ENCODE data around the gene CELF4.

Gene CELF4

DNA sequence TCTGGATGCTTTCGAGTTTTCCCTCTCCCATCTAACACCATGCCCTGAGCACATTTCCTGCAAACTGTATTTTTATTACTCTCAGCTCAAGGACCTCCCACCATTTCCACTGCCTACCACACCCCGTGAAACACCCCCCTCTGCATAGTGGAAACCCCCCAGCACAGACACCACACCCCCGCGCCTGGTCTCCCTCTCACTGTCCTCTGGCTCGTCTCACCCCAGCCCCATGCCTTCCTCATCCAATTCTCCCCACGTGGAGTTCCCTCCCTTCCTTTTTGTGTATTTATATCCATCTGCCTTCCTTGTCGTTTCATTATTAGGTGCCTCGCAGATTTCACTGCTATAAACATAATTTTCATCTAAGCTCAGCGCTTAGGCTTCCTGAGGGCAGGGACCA is 307.5 kb downstream of the CELF4 start:
- DNase-seq (ENCODE audit: low read depth in 2 of 2) = no peak

- no peak for DNase-seq (ENCODE audit: low read depth in 2 of 2)
These were observed 310.6 kb downstream of the CELF4 start for GRCh38 chr18:37254973-37255372.

DNA sequence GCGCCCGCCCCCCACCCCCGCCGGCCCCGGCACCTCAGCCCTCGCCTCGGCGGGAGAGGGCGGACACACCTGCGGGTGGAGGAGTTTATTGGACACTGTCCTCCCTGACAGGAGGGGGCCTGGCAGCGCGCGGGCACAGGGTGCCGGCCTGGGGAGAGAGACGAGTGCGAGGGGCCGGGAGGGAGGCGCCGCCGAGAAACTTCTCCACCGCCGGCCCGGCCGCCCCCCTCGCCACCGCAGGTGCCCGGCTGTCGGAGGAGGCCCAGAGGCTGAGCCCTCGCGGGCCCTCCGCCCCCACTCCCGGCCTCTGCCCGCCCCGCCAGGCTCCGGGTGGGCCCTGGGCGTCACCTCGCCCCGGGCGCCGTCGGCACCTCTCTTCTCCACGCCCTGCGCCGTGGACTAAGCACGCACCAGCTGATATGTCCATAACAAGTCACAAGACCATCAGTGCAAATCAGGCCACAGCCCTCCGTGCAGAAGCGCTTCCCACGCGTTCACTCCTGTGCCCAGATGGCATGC is 311.3 kb downstream of the CELF4 start:
- DNase-seq (ENCODE audit: low read depth in 2 of 2) = no peak

DNA sequence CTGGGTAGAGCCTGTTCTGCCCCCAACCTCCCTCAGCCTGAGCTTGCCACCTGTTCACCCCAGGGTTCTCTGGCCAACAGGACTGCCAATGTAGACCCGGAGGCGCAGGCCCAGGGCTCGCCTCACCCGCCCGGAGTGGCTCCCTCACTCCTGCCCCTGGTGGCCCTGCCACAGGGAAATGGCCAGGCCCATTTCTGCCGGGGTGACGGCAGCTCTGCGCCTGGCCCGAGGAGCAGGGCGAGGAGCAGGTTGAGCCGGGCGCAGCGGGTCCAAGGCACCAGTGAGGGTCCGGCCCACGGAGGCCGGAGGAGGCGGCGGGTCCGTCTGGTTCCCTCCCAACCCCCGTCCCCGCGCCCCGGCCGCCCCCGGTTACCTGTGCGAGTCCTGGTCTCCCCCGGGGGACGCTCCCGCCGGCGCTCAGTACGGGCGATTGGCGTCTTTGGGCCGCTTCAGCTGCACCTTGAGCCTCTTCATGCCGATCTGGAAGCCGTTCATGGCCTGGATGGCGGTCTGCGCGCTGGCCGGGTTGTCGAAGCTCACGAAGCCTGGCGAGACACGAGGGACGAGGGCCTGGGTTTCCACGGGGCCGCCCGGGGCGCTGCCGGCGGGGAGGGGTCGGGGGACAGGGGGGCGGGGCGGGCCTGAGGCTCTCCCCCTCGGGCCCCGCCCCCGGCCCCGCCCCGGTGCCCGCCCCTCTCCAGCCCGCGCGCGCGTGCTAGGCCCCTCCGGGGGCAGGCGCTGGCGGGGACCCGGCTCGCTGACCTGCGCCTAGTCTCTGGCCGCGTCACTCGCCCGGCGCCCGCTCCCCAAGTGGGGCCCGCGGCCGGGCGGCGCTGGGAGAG is 312.0 kb downstream of the CELF4 start:
- no peak for DNase-seq (ENCODE audit: low read depth in 2 of 2)

DNA sequence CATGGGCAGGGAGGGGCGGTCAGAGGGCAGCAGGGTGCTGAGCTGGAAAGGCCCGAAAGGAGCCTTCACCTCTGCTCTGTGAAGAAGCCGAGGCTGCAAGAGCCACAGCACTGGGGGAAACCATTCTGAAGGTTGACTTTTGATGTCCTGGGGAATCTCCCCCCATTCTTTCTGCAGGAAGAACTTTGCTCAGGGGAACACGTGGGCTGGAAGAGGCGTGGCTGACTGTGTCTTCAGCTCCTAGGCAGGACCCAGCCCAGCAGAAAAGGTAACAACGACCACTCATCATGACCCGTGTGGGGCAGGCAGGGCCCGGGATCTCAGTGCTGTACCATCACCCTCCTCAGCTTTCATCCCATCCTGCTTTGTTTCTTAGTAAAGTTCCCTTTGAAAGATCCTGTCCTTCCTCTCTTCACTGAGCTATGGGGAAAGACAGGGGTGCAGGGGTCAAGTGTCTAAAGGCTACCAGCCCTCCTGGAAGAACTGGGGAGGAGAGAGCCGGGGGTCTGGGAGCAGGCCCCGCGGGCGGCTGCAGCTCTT is 312.7 kb downstream of the CELF4 start:
- DNase-seq (ENCODE audit: low read depth in 2 of 2) = no peak

DNA sequence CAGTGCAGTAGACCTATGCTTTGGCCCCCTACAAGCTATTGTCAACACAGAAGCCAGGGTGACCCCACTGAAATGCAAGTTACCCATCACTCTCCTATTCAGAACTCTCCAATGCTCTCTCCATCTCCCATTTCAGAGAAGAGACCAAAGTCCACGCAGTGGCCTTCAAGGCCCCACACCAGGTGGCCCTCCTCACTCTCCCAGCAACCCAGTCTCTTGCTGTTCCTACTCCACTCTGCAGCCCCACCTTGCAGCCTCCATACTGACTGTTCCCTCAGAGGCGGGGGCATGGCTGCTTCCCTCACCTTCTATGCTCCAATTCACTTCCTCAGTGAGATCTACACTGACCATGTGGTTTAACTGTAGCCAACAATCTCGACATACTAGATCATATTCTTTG is 313.3 kb downstream of the CELF4 start:
- no peak for DNase-seq (ENCODE audit: low read depth in 2 of 2)

DNA sequence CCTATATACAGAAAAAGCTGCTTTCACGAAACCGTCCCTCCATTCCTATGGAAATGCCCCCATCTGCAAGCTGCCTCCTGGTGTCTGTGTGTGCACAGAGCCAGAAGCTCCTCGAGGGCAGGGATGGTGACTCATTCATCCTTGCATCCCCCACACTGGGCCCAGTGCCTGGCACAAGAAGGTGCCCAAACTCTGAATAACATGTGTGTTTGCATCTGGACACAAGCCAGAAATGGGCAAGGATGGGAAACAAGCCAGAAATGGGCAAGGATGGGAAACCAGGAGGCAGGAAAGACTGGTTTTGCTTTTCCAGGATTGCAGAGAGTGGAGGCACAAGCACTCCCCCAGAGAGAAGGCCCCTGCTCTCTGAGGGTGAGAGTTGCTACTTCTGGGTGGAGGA is 313.9 kb downstream of the CELF4 start:
- DNase-seq (ENCODE audit: low read depth in 2 of 2) = no peak

DNA sequence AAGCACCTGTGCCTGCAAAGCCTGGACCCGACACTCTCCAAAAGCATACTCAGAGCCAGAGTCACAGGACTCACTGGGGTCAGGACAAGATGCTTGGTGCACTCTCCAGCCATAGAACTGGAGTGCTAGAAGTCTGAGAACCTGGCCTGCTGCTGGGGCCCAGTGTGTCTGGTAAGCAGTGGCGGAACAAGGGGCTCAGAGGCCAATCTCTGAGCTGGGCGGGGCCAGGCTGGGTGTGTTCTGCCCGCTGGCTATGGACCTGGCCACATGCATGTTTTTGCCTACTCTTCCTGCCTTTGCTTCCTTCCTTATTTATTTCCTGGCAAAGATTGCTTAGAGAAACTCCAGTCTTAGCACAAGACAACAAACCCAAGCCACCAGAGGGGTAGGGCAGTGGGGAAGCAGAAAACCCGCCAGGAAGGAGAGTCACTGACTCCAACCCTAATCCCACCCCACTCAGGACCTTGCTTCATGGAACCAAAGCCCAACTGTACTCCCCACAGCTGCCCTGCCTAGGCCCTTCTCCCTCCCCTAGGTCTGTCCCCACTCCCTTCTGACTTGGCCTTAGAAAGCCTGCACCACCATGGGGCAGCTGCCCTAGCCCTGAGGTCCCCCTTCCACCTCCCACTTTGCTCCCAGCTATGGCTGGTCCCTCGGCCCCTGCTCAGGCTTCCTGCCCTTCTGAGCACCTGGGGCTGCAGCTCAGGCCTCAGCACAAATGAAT is 315.5 kb downstream of the CELF4 start:
- no peak for DNase-seq (ENCODE audit: low read depth in 2 of 2)

DNA sequence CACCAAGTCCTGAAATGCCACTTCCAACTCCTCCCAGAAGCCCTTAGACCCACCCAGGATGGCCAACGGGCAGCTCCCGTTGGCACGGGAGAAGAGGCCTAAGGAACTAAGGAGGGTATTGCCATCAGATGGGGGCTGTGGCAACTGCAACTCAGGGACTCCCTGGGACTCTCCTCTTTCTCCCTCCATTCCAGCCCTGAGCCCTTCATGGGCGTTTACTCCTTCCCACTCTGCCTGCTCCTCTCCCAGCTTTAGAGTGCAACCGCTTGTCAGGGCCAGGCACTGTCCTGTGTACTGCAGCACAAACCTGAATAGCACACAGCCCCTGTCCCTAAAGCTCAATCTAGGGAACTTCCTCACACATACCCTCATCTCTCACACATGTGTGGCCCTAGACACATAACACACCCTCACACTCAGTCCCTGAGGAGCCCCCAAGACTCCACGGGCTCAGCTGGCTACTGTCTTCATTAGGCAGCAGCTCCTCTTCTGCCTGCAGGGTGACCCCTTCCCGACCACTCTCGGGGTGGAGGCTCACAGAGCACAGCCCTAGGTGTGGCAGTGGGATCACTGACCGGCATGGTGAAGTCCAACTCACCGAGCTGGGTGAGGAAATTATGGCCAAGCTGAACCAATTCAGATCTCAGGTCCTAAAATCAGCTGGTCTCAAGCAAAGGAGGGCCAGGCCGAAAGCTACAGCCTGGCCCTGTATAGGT is 316.3 kb downstream of the CELF4 start:
- DNase-seq (ENCODE audit: low read depth in 2 of 2) = no peak

GRCh38 chr18:37248281-37248680 is 317.3 kb downstream of the CELF4 start:
- DNase-seq (ENCODE audit: low read depth in 2 of 2) = no peak

DNA sequence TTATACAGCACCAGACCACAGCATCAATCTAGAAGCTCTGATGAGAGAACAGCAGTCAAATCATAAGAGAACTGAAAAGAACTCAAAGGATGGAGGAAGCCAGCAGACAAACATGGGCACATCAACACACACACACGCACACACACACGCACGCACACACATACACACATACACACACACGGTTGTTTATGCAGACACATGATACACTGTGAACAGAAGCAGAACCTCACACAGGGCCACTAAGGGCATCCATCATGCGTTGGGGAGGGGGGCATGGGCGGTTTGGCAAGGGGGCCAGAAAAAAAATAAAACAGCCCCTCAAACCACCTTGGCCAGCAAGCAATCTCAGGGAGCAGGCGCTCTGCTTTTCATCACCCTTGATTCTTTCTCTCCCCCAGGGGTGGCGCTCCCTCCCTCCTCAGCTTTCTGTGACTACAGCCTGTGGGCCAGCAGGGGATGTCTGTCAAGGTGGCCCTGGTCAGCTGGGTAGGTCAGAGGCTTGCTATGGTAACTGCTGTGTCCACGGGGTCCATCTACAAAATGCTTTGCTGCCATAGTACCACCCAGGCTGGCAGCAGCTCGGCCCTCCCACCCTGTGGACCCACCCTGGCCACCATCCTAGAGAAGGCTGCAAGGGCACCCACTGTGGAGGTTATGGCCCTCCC is 318.0 kb downstream of the CELF4 start:
- DNase-seq (ENCODE audit: low read depth in 2 of 2) = no peak

DNA sequence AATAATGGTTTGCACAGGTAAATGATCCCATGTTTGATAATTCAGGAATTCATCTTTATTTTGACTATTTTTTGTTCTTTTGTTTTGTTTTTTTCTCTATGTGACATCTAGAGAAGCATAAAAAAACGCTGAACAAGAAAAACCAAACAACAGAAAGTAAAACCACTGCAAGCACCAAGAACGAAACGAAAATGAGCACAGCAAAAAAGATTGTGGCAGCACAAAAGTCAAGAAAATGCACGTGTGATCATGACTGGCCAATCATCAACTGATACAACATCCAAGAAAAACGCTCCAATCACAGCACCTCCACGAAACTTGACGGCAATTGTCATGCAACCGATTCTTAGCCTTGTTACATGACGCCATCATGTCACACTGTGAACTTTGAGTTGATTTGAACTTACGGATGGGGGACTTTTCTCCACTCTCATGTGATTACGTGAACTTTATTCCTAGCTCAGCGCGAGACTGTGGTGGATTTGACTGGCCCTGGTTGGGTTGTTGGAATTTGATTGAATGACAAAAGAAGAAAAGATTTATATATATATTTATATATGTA is 318.7 kb downstream of the CELF4 start:
- no peak for DNase-seq (ENCODE audit: low read depth in 2 of 2)

DNA sequence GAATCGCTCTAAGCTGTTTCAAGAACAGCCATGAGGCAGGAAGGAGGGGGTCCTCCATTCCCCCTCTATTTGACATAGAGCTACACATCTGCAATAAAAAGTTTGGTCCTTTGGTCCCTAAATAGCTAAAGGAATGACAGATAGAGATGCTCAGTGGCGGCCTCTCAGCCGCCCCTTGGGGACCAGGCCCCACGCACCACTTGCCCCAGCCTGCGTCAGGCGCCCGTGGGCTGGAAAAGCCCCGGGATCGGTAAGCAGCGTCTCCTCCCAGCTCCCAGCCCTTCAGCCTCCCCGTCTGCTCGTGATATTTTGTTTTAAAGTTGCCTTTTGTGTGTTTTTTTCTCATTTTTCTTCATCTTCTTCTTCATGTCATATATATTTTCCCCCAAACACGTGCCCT is 321.0 kb downstream of the CELF4 start:
- DNase-seq (ENCODE audit: low read depth in 2 of 2) = no peak

GRCh38 chr18:37243741-37244140 is 321.9 kb downstream of the CELF4 start:
- DNase-seq (ENCODE audit: low read depth in 2 of 2) = no peak

GRCh38 chr18:37242826-37243560 is 322.6 kb downstream of the CELF4 start:
- DNase-seq (ENCODE audit: low read depth in 2 of 2) = no peak

DNA sequence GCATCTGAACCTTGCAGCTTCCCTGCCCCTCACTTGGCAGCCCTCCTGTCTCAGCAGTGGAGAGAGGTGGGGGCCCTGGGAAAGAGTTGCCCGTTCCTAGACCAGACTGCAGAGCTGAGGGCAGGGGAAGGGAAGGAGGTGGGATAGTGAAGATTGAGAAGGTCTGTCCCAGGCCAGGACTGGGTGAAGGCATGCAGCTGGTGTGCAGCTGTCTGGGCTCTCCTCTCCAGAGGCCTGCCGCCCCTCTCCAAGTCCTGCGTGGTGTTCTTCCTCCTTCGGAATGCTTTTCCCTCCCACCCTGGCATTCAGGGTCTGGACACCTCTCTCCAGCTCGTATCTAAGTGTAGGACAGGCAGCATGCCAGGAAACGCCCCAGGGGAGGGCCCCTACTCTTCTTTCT is 323.5 kb downstream of the CELF4 start:
- DNase-seq (ENCODE audit: low read depth in 2 of 2) = no peak

- DNase-seq (ENCODE audit: low read depth in 2 of 2) = no peak
These were observed 327.1 kb downstream of the CELF4 start for GRCh38 chr18:37238282-37239108.

DNA sequence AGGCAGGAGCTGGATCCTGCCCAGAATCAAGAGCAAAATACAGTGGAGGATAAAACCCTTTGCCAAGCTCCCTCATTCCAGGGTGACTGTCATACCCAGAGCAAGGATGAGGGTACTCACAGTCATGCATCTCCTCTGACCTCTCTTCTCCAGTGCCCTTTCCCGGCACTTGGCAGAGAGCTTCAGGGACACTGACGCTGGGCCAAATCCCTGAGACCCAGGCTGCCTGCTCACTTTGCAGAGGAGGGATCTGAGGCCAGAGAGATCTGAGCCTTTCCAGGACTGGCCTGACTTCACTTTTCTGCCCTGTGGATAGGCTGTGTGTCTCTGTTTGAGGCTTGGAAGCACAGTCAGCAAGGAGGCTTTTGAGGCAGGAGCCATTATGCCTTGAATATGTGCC is 330.0 kb downstream of the CELF4 start:
- DNase-seq (ENCODE audit: low read depth in 2 of 2) = no peak

- DNase-seq (ENCODE audit: low read depth in 2 of 2) = no peak
These were observed 334.3 kb downstream of the CELF4 start for GRCh38 chr18:37231251-37231650.

DNA sequence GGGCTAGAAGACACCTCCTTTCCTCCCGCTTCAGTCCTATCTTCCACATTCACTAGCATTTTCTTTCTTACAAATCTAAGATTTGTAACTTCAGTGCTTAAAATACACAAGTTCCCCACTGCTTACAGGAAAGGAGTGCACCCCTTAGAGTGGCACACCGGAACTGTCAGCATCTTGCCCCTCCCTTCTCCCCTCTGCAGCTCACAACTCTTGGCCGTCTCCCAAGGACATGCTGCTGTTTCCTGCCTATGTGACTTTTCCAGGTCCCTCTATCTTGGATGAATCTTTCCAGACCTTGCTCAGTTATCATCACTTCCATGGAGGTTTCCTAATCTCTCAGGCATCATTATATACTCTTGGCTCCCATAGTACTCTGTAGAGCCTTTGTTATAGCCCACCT is 334.8 kb downstream of the CELF4 start:
- no peak for DNase-seq (ENCODE audit: low read depth in 2 of 2)
